HG03575 (cell line): ENCODE results near the gene EFHC2.

Source experiments
- ATAC-seq: cut with Tn5 transposase; IDR thresholded peaks from one replicate; pipeline ENCODE4 v1.9.1; 2021; ENCODE audit not compliant: unreplicated experiment, insufficient number of reproducible peaks, low FRiP score; ENCODE audit errors: extremely low read depth

The EFHC2 gene

DNA sequence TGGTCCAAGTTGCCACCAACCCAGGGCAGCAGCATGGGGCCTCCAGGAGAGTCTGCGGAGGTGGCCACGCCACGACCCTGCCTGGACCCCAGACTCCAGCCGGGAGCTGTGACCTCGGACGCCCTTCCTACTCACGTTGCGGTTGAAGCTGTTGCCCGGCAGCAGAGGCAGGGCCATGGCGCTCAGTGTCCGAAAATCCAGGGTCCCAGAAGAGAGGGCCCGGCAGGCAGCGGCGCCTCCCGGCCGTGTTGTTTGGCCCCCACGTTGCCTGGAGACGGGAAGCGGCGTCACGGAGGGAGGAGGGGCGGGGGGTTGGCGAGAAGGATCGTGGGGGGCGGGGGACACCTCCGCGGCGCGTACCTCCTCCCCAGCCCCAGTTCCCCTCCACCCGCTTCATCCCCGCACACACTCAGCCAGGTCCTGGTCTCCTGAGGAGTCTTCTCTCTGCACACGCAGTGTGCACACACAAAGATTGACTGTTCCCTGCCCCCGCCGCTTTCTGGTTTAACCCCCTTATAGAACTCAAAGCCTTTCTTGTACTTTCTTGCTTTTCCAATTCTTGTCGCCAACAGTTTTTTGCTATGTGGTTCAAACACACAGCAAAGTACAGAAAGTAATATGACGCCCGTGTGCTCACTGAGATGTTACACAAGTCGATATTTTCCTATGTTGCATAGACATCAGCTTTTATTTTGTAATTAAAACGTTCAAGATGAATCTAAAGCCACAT, at the start of gene EFHC2:
TSS of gene EFHC2 (minus strand) at position 261 of the 730 bp plus-strand sequence. CDS start at position 177, 84 bp downstream.
- no peak for ATAC-seq

DNA sequence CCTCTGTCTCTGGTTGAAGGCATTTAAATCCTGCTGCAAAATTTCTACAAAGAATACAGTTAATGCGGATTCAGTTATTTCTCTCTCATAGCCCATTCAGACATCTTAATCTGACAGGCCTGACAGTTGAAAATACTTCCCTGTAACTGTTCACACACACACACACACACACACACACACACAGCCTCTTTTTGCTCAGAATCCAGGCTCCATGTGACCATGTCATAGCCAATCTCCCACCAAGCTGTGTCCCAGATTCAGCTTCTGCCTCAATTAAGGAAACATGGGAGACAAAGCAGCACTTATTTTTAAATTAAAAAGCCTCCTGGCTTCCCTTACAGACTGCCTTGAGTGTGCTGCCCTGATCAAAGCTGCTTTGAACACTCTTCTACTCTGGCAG, 49.3 kb upstream of the EFHC2 start:
- no peak for ATAC-seq

- no peak for ATAC-seq
These were observed 41.3 kb upstream of the EFHC2 start for GRCh38 chrX:44384688-44385338.

DNA sequence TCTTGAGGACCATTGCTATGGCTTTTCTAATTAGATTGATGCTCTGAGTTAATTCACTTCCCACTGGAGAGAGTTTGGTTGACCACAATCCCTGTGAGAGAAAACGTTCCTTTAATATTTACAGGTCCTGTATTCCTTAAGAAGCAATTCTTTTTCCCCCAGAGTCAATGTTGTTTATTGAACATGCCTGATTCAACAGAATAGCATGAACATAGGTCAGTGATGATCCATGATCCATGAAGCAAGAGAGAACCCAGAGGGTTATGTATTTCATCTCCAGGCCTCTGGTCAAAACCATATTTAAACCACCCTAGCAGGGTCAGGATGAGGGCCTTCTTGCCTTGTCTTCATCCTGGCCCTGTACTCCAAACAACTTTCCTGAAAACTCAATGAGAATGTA, 39.4 kb upstream of the EFHC2 start:
- no peak for ATAC-seq

GRCh38 chrX:44352758-44353157, 9.3 kb upstream of the EFHC2 start:
- no peak for ATAC-seq

- ATAC-seq, result no peak
These were observed 6.1 kb upstream of the EFHC2 start for GRCh38 chrX:44349561-44349960.

DNA sequence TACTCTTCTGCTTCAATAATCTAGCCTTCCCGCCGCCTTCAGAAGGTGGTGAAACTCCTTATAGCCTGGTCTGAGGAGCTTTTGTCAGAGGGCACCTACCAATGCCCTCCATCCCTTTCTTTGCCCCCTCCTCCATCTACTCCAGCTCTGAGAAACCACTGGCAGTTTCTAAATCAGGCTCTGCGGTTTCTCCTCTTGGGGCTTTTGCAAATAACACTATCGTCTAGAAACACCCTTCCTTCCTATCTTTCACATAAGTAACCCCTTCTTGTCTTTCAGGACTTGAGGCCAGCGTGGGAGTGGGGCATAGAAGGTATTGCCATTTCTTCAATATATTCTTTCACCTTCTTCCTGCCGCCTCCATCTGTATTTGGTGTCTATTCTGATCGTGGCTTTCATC, 1.2 kb upstream of the EFHC2 start:
- no peak for ATAC-seq

DNA sequence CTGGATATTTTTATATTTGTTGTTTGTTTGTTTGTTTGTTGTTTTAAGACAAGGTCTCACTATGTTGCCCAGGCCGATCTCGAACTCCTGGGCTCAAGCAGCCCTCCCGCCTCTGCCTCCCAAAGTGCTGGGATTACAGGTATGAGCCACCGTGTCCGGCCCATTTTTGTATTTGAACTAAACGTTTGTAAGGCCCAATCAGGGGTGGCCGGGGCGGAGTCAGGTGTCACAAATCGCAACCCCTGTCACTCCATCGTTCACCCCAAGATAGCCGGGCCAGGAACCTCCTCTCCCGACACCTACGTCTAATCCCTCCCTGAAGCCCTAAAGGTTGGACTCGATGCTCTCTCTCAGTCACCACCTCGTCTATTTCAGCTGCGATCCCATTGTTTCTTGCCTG, 722 bp upstream of the EFHC2 start:
- no peak for ATAC-seq

DNA sequence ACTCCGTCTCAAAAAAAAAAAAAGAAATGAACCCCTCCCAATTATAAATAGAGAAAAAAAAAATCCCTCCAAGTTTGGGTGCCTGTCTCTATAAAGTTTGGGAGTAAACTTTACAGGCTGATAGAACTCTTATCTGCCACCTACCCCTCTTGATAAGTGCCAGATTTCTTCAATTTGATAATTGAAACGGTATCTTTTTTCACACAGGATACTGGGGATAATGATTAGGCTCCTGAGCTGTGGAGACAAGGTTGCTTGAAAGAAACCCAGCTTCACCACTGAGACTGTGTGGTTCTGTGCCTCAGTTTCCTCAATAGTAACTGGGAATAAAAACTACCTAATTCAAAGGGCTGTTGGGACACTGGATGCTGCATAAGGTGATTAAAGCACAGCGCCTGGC, 606 bp downstream of the EFHC2 start:
- ATAC-seq, result no peak

DNA sequence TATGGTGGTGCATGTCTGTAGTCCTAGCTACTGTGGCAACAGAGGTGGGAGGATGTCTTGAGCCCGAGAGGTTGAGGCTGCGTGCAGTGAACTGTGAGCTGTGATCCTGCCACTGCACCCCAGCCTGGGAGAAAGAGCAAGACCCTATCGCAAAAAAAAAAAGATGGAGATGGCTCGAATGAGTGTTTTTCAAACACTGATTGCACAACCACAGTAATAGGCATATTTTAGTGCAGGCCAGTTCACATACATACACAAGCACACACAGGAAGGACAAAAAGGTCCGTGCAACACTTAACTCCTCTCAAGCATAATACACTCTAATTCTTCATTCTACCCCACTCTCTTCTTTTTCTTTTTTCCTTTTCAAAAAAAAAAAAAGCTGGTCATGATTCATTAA, 5.1 kb downstream of the EFHC2 start:
- ATAC-seq, result no peak

DNA sequence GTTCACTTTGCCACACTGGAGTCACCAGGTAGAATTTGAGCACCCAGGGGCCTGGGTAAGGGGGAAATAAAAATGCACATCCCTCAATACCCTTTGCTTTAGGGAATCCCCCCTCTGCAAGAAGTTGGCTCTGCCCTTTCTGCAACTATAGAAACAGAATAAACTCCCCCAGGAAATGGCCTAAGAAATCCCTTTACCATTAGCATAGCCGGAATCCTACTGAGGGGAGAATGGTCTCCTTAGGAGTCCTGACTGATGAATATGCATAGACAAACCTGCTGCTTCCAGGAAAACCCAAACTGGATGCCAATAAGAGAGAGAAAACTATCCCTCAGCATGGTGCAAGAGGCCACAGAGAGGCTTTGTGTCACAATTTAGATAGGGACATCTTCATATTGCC, 11.0 kb downstream of the EFHC2 start:
- no peak for ATAC-seq

DNA sequence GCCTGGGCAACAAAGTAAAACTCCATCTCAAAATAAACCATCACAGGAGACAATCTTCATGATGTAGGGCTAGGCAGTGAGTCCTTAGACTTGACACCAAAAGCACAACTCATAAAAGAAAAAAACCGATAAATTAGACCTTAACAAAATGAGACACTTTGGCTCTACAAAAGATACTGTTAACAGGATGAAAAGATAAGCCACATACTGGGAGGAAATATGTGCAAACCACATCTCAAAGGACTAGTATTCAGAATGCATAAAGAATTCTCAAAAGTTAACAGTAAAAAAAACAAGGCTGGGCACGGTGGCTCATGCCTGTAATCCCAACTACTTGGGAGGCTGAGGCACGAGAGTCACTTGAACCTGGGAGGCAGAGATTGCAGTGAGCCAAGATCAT, 13.2 kb downstream of the EFHC2 start:
- no peak for ATAC-seq

- ATAC-seq, result no peak
These were observed 23.9 kb downstream of the EFHC2 start for GRCh38 chrX:44319550-44319949.

GRCh38 chrX:44317181-44317580, 26.3 kb downstream of the EFHC2 start:
- ATAC-seq, result no peak

DNA sequence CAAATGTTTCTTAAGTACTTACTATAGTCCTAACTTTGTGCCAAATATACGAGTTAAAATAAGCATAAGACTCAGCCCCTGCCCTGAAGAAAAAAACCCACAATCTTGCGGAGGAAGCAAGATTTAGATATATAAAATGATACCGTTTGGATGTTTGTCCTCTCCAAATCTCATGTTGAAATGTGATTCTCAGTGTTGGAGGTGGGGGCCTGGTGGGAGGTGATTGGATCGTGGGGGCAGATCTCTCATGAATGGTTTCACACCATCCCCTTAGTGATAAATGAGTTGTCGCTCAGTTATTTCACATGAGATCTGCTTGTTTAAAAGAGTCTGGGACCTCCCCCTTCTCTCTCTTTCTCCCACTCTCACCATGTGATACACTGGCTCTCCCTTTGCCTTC, 28.7 kb downstream of the EFHC2 start:
- ATAC-seq, result no peak

DNA sequence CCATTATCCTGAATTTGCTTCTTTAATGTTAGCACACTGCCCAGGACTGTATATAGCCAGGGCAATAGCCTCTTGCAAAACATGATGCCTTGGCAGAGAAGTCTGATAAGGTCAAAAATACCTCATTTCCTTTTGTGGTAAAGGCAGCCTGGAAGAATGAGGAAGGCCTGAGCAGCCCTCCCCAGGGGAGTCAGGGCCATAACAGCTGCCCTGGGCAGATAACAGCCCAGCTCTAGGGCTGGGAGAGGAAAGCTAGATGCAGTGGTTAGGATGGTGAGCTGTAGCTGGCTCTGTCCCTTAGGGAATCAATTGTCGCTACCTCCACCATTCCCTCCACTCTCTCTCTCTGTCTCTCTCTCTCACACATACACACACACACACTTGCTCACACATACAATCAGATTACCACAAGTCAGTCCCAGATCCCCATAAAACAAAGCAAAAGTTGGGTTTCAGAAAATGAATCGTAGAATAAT, 29.2 kb downstream of the EFHC2 start:
- ATAC-seq, result no peak

DNA sequence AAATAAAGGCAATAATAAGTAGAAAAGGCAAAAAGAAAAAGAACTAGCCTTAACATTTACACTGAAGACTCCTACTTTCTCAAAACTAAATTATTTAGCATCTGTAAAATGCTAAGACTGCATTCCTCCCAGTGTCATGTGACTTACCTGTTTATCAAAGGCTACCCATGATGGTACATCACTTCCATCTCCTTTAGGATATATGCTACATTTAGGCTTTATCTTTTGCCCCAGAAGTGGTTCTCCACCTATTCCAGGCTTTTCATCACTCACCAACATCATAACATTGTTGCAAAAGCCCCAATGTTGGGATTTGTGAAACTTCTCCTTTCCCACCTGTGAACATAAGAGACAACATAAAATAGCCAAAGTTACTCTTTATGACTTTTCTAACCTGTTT, 31.1 kb downstream of the EFHC2 start:
- ATAC-seq, result no peak

GRCh38 chrX:44310227-44310626, 33.2 kb downstream of the EFHC2 start:
- ATAC-seq, result no peak

DNA sequence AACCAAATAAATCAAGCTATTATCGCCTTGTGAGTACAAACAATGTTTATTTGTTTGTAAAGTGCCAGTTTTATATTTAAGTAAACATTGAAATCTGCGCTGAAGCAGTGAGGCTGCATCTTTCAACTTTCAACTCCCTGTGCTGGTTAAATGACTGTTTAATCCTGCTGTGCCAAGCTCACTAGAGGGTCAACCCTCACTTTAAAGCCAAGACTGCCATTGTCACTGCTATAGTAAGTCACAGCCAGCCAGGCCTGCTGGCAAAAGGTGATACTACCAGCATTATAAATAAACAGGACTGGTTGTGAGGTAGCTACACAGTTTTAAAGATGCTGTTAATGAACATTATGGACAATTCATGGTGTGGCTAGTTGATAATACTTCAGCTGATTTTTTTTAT, 34.6 kb downstream of the EFHC2 start:
- ATAC-seq, result no peak

GRCh38 chrX:44306356-44306755, 37.1 kb downstream of the EFHC2 start:
- no peak for ATAC-seq

GRCh38 chrX:44305921-44306320, 37.6 kb downstream of the EFHC2 start:
- ATAC-seq, result no peak
